DOHH2 (cell line): ENCODE results near the gene FAM216B.

Experiments used
- H3F3A ChIP-seq: fragments of 200-600 bp; sonication (generic), shearing (Covaris generic); 2 replicates; pipeline ENCODE4 v1.6.0; 2016; ENCODE audit warnings: antibody characterized with exemption, mild to moderate bottlenecking; ENCODE audit not compliant: control insufficient read depth, insufficient read depth
- H3K27ac ChIP-seq: fragments of 200-600 bp; sonication (generic); 2 replicates; pipeline ENCODE4 v1.5.1; 2014; ENCODE audit warnings: low read depth, mild to moderate bottlenecking, low read length, moderate library complexity
- H3K27me3 ChIP-seq: fragments of 200-600 bp; sonication (generic); 2 replicates; pipeline ENCODE4 v1.6.1; 2014; ENCODE audit warnings: mild to moderate bottlenecking, low read length, mixed read lengths; ENCODE audit not compliant: control insufficient read depth
- H3K36me3 ChIP-seq: fragments of 200-600 bp; sonication (generic); 2 replicates; pipeline ENCODE4 v1.6.1; 2014; ENCODE audit warnings: mild to moderate bottlenecking, low read length, moderate library complexity, mixed read lengths; ENCODE audit not compliant: control insufficient read depth
- H3K4me1 ChIP-seq: fragments of 200-600 bp; sonication (generic); 2 replicates; pipeline ENCODE4 v1.6.1; 2014; ENCODE audit warnings: mild to moderate bottlenecking, low read length, mixed read lengths; ENCODE audit not compliant: control insufficient read depth
- H3K4me2 ChIP-seq: fragments of 200-600 bp; sonication (generic); 2 replicates; pipeline ENCODE4 v1.6.0; 2014; ENCODE audit warnings: mild to moderate bottlenecking, low read length, moderate library complexity
- H3K4me3 ChIP-seq: fragments of 200-600 bp; sonication (generic); 2 replicates; pipeline ENCODE4 v1.5.1; 2014; ENCODE audit warnings: mild to moderate bottlenecking, low read length, mixed read lengths
- H3K79me2 ChIP-seq: fragments of 200-600 bp; sonication (generic); 2 replicates; pipeline ENCODE4 v1.6.1; 2014; ENCODE audit warnings: mild to moderate bottlenecking, low read length, mixed read lengths; ENCODE audit not compliant: control insufficient read depth
- H3K9me2 ChIP-seq: fragments of 200-600 bp; sonication (generic); replicated peaks from 2 replicates; pipeline ENCODE4 v1.6.1; 2014; ENCODE audit warnings: mild to moderate bottlenecking, low read length, mixed read lengths; ENCODE audit not compliant: control insufficient read depth
- H3K9me3 ChIP-seq: fragments of 200-600 bp; sonication (generic); 2 replicates; pipeline ENCODE4 v1.6.1; 2014; ENCODE audit warnings: antibody characterized with exemption, low read length, mixed read lengths; ENCODE audit not compliant: control insufficient read depth, insufficient read depth
- H4K20me1 ChIP-seq: fragments of 200-600 bp; sonication (generic); 2 replicates; pipeline ENCODE4 v1.6.0; 2014; ENCODE audit warnings: low read depth, mild to moderate bottlenecking, antibody characterized with exemption, low read length, moderate library complexity; ENCODE audit not compliant: control insufficient read depth, insufficient read depth
- CTCF ChIP-seq: fragments of 200-600 bp; sonication (generic); IDR thresholded peaks from one replicate; pipeline ENCODE4 v1.5.1; 2014; ENCODE audit warnings: antibody characterized with exemption, mild to moderate bottlenecking, low read depth, low read length; ENCODE audit not compliant: poor library complexity, severe bottlenecking
- EZH2phosphoT487 ChIP-seq: fragments of 200-600 bp; sonication (generic); IDR thresholded peaks from 2 replicates; pipeline ENCODE4 v1.6.1; 2017; ENCODE audit warnings: borderline replicate concordance, mild to moderate bottlenecking, antibody characterized with exemption, low read length, moderate library complexity, mixed read lengths

The FAM216B gene

DNA sequence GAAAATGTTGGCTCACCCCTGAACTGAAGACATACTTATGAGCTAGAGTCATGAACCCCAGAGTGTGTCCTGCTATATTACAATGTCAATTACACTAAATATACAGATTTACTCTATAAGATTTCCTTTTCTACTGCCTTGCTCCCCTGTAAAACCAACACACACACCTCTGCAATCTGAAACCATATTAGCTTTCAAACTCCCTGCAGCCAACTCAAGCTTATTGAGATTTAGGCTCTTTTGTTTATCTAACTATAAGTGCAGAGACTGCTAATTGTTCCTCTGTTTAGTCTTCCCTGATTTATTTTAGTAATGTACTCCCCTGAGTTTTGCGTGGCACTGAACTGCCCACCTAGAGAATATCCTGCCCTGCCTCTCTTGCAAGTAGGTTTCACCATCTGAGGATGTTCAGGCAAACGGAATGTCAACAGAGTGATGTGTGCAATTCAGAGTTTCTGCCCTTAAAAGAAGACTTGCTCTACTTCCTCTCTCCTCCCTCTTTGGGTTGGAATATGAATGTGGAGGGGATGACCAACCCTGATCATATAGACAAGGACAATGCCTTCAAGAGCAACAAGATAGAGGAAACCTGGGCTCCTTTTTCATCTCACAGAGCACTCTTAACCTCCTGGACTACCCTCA is 22.3 kb downstream of the FAM216B start:
- Histone ChIP-seq H3K36me3 (no peaks in the 10 kb centered on the region), H3K4me2 (no peak overlapping the region), H3K27me3 (no peaks in the 10 kb centered on the region), H4K20me1 (no peaks in the 10 kb centered on the region), H3K27ac (no peak overlapping the region), H3K9me3 (no peaks in the 10 kb centered on the region), H3K79me2 (no peaks in the 10 kb centered on the region), H3K4me1 (no peaks in the 10 kb centered on the region), H3F3A (no peaks in the 10 kb centered on the region), H3K9me2 (no peaks in the 10 kb centered on the region), H3K4me3 (no peak overlapping the region)
- TF ChIP-seq EZH2phosphoT487 (no peak), CTCF (no peak)

DNA sequence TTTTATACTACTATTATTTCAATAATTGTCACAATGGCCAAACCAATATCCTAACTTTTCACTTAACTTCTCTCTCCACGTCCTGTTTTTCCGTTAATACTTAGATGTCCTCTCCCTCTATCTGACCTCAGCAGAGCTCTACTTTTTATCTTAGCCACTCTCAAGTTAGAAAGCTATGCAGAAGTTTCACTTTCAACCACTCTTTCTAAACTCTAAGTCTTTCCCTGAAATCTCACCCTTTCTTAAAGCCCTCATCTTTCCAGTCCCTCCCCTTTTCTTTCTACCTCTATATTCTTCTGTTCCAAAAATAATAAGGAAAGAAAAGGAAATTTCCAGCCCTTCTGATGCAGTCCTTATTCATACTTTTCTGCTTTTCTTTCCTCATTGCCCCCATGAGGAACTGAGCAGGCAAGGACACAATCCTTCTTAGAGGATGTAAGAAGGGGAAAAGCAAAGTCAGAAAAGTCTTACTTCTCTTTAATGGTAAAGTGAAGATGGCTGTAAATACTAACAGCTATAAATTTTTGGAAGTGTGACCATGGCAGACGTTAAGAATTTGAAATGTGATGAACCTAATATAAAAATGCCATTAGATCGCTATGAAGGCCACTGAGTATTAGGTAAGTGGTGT is 23.0 kb downstream of the FAM216B start:
- Histone ChIP-seq H3K4me1 (no peaks in the 10 kb centered on the region), H3K4me2 (no peak overlapping the region)
- TF ChIP-seq CTCF, result no peak
- TF ChIP-seq EZH2phosphoT487, result no peak

DNA sequence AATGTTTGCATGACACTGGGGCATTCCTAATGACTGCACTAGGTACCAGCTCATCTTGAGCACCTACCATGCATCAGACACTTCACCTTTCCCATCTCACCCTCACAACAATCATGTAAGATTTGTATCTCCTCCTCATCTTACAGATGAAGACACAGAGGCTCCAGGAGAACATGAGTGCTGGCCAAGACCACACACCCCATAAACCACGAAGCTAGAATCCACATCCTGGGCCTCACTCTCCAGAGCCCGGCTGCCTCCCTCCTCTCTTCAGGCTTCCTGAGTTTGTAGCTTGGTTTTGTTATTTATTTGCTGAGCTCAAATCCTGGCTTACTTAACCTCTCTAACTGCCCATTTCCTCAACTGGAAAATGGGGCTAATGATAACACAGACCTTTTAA is 25.9 kb downstream of the FAM216B start:
- Histone ChIP-seq H3K4me3 (no peak overlapping the region), H3F3A (no peaks in the 10 kb centered on the region), H3K4me1 (no peaks in the 10 kb centered on the region), H3K27me3 (no peaks in the 10 kb centered on the region), H4K20me1 (no peaks in the 10 kb centered on the region), H3K4me2 (no peak overlapping the region), H3K9me3 (no peaks in the 10 kb centered on the region), H3K36me3 (no peaks in the 10 kb centered on the region), H3K9me2 (no peaks in the 10 kb centered on the region), H3K27ac (no peak overlapping the region), H3K79me2 (no peaks in the 10 kb centered on the region)
- TF ChIP-seq CTCF, result no peak
- TF ChIP-seq EZH2phosphoT487, result no peak

More for the DNA sequence above, 23.0 kb downstream of the FAM216B start:
- Histone ChIP-seq H3K4me3 (no peak overlapping the region), H3K9me3 (no peaks in the 10 kb centered on the region), H3F3A (no peaks in the 10 kb centered on the region), H4K20me1 (no peaks in the 10 kb centered on the region), H3K36me3 (no peaks in the 10 kb centered on the region), H3K27me3 (no peaks in the 10 kb centered on the region), H3K27ac (no peak overlapping the region), H3K79me2 (no peaks in the 10 kb centered on the region), H3K9me2 (no peaks in the 10 kb centered on the region)
